SK-N-MC (cell line): ENCODE data around the gene B3GAT1.
A peak's percentile ranks its signal among the peaks of the same experiment; 100 is the strongest.

Experiments
- DNase-seq: peaks from one replicate; pipeline ENCODE4 v3.0.0-alpha.2; 2011; ENCODE audit warnings: low read depth, low spot score
- H3K27ac ChIP-seq: fragments of 200-600 bp; sonication (generic); 2 replicates; pipeline ENCODE4 v1.5.1; 2016; ENCODE audit warnings: mixed run types
- H3K36me3 ChIP-seq: fragments of 200-600 bp; sonication (generic); 2 replicates; pipeline ENCODE4 v1.6.1; 2017; ENCODE audit warnings: antibody characterized with exemption, low read length, mixed read lengths; ENCODE audit not compliant: insufficient read depth
- H3K4me3 ChIP-seq: fragments of 200-600 bp; sonication (generic); 2 replicates; pipeline ENCODE4 v1.5.1; 2016
- H3K9ac ChIP-seq: fragments of 200-600 bp; sonication (generic); 2 replicates; pipeline ENCODE4 v1.8.0; 2017; ENCODE audit warnings: mixed run types, mixed read lengths; ENCODE audit not compliant: insufficient read length
- H3K9me3 ChIP-seq: fragments of 200-600 bp; sonication (generic); 2 replicates; pipeline ENCODE4 v1.6.1; 2017; ENCODE audit warnings: low read depth, mild to moderate bottlenecking, antibody characterized with exemption, low read length, moderate library complexity, mixed read lengths
- EZH2 ChIP-seq: fragments of 200-600 bp; sonication (generic); IDR thresholded peaks from one replicate; pipeline ENCODE4 v1.6.1; 2017; ENCODE audit warnings: antibody characterized with exemption
- FOXP2 ChIP-seq: optimal IDR thresholded peaks from 2 replicates; pipeline ENCODE3; 2011; ENCODE audit warnings: mild to moderate bottlenecking, moderate library complexity; ENCODE audit not compliant: insufficient read depth; ENCODE audit errors: extremely low read length, control extremely low read depth
- POLR2AphosphoS5 ChIP-seq: IDR thresholded peaks from 2 replicates; pipeline ENCODE4 v1.6.1; 2012; ENCODE audit warnings: mild to moderate bottlenecking, low read depth, low read length, borderline replicate concordance

B3GAT1 gene

DNA sequence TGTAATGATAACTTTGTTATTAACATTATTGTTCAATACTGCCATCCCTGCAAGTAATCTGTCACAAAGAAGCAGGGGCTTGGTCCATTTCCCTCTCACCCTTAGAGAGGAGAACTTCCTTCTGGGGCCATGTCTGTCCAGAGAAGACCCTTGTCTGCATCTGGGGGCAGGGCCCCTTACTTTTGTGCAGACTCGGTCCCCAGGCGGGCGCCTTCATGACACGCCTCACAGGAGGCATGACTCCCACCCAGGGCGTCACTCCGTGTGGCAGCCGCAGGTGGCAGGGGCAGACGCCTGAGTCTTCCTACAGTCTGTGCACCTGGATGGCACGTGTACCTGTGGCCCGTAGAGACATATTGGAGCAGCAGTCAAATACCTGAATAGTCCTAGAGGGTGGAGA lies 21.8 kb upstream of the B3GAT1 start:
- no peak for DNase-seq
- H3K9me3 ChIP-seq, result no peaks in the 10 kb centered on the region
- H3K4me3 ChIP-seq, result no peak overlapping the region
- H3K27ac ChIP-seq, result no peak overlapping the region
- TF ChIP-seq POLR2AphosphoS5, result no peak
- TF ChIP-seq EZH2, result no peak
- no peak for TF ChIP-seq FOXP2
- H3K9ac ChIP-seq, result no peak overlapping the region
- H3K36me3 ChIP-seq, result no peaks in the 10 kb centered on the region

DNA sequence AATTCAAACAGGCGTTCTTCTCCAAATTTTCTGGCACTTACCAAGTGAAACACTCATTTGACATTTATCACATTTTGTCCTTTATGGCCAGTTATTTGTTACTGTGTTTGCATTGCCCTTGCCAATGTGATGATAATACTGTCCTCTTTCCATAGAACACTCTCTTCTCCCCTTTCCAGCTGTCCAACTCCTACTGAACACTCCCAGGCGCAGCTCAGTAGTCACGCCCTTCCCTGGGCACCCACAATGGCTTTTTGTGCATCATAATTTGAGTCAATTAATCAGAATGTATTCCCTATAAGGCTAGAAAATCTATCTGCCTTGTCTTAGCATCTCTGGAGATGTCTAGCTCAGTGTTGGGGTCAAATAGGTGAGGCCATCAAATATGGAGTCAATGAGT lies 21.2 kb upstream of the B3GAT1 start:
- TF ChIP-seq POLR2AphosphoS5 (no peak), EZH2 (no peak), FOXP2 (no peak)
- no peaks in the 10 kb centered on the region for H3K36me3 ChIP-seq
- H3K9me3 ChIP-seq, result no peaks in the 10 kb centered on the region
- no peak overlapping the region for H3K9ac ChIP-seq
- H3K4me3 ChIP-seq, result no peak overlapping the region
- DNase-seq, result no peak
- H3K27ac ChIP-seq, result no peak overlapping the region

DNA sequence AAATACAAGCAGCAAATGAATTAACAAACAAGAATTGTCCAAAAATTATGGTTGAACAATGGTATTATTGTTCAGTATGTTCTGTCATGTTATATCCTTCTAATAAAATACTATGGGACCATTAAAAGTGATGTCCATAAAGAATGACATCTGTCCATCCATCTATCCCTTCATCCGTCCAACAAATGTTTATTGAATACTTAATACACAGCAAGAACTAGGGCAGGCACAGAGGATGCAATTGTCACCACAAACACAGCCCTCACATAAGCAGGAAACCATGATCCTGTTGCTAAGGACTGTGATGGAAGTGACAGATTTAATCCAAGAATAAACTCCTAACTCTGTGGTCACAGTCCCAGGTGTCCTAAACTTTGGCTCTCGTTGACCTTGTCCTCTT lies 20.7 kb upstream of the B3GAT1 start:
- TF ChIP-seq EZH2, result no peak
- TF ChIP-seq FOXP2, result no peak
- no peak for TF ChIP-seq POLR2AphosphoS5
- DNase-seq, result no peak

DNA sequence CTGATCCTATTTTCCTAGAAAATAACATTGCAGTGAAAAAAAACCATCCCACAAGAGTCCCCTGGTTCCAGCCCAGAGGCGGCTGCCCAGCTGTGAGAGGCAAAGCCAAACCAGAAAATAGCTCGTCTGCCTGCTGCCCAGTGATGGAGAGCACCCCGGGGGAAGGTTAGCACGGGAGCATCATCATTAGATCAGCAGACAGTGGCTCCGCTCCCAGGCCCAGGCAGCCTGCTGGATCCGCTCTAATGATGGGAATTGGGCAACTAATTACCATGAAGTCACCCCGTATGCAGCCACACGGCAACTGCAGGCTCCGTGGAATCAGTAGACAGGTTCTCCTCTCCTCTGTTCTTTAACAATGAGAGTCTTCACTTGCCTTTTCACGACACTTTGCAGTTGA lies 17.1 kb upstream of the B3GAT1 start:
- TF ChIP-seq FOXP2 (no peak), POLR2AphosphoS5 (no peak), EZH2 (no peak)

More for the DNA sequence above, 20.7 kb upstream of the B3GAT1 start:
- H3K36me3 ChIP-seq, result no peaks in the 10 kb centered on the region
- no peak overlapping the region for H3K4me3 ChIP-seq
- H3K9me3 ChIP-seq, result no peaks in the 10 kb centered on the region
- H3K9ac ChIP-seq, result no peak overlapping the region
- no peak overlapping the region for H3K27ac ChIP-seq

GRCh38 chr11:134425816-134426536 lies 13.9 kb upstream of the B3GAT1 start:
- TF ChIP-seq EZH2 (no peak), FOXP2 (no peak), POLR2AphosphoS5 (no peak)

More for the DNA sequence above, 17.1 kb upstream of the B3GAT1 start:
- H3K9ac ChIP-seq, result no peak overlapping the region
- DNase-seq, result no peak
- H3K9me3 ChIP-seq, result no peaks in the 10 kb centered on the region
- no peaks in the 10 kb centered on the region for H3K36me3 ChIP-seq
- H3K4me3 ChIP-seq, result no peak overlapping the region
- no peak overlapping the region for H3K27ac ChIP-seq

GRCh38 chr11:134425413-134425812 lies 13.4 kb upstream of the B3GAT1 start:
- no peak for DNase-seq
- no peaks in the 10 kb centered on the region for H3K9me3 ChIP-seq
- H3K27ac ChIP-seq, result no peak overlapping the region
- no peak overlapping the region for H3K9ac ChIP-seq
- H3K36me3 ChIP-seq, result no peaks in the 10 kb centered on the region
- TF ChIP-seq POLR2AphosphoS5 (no peak), FOXP2 (no peak), EZH2 (no peak)
- H3K4me3 ChIP-seq, result no peak overlapping the region

More at GRCh38 chr11:134425816-134426536, 13.9 kb upstream of the B3GAT1 start:
- H3K36me3 ChIP-seq, result no peaks in the 10 kb centered on the region
- no peak for DNase-seq
- no peaks in the 10 kb centered on the region for H3K9me3 ChIP-seq
- H3K9ac ChIP-seq, result no peak overlapping the region
- H3K4me3 ChIP-seq, result no peak overlapping the region
- no peak overlapping the region for H3K27ac ChIP-seq

DNA sequence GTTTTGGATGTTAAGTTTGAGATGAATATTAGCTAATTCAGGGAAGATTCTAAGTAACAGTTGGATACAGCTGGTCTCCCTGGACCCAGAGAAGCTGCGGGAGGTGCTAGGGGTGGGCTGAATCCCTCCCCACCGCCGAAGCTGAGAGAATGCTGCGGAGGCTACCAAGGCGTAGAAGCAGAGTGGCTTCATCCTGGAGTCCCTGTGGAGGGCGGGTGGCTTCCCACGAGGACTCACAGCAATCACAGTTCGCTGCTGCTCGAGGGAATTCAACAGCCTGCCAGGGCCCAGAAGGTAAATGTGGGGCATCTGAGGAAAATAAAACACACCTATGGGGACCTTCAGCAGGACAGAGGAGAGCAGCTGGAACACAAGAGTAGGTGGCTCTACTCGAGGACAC lies 11.1 kb upstream of the B3GAT1 start:
- H3K36me3 ChIP-seq, result no peaks in the 10 kb centered on the region
- DNase-seq, result no peak
- no peaks in the 10 kb centered on the region for H3K9me3 ChIP-seq
- no peak overlapping the region for H3K9ac ChIP-seq
- H3K4me3 ChIP-seq, result no peak overlapping the region
- H3K27ac ChIP-seq, result no peak overlapping the region
- no peak for TF ChIP-seq FOXP2
- no peak for TF ChIP-seq EZH2
- no peak for TF ChIP-seq POLR2AphosphoS5

DNA sequence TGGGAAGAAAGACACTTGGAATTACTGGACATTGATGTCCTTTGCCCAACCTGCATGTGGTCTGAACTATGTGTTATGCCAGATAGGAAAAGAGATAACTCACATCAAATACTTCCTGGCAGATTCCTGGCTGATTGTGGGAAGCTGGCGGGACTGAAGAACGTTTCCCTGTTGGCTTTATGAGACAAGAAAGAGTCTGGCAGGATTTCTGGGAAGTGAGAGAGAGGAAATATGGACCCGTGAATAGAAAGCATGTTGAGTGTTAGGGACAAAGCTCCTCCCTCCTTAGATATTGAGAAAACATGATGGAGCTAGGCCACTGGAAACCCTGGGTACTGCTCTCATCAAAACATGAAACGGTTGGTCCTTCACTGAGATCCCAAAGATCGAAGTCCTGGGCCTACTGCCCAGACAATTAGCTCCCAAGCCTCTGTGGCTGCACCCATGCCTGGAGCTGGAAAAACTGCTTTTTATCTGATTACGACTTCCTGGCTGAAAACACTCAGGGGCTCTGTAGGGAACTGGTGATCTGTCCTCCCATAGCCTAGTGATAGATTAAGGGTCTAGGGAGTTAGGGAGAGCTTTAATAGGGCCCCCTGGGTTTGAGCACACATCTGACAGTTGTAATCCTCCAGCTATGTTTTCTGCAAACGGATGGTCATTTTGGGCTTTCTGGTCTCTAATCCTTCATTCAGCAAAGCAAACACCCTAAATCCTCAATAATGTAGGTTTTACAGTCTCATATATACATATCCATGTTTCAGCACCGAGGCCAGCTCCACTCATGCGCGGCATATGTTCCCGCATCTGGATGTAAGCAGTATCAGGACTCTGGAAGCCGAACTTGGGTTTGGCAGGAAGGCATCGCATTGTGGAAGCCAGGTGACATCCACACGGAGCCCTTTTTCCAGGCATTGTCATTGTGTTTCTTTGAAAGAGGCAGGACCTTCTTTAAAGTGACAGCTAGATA lies 6.1 kb upstream of the B3GAT1 start:
- peak; percentile 20 for DNase-seq

More for the DNA sequence above, 6.1 kb upstream of the B3GAT1 start:
- no peaks in the 10 kb centered on the region for H3K9me3 ChIP-seq
- H3K36me3 ChIP-seq, result no peaks in the 10 kb centered on the region
- no peak overlapping the region for H3K27ac ChIP-seq
- no peak overlapping the region for H3K9ac ChIP-seq
- no peak overlapping the region for H3K4me3 ChIP-seq
- no peak for TF ChIP-seq FOXP2
- no peak for TF ChIP-seq POLR2AphosphoS5
